Activated CD4-positive, alpha-beta T cell treated with anti-CD3 and anti-CD28 coated beads, Interleukin-10, Interleukin-2, amounts not matched to agents 100 ng/mL and 50 ng/mL, durations not matched to agents 16 hours and 8 hours (primary cell): ENCODE results near the gene CLCNKB.
"Not testable (repeated sequence)": the region's sequence is repeated elsewhere in the genome, so short reads cannot be mapped to it uniquely, and the experiment has no call there.

Experiments
- DNase-seq: peaks from one replicate; pipeline ENCODE4 v3.0.0-alpha.2; 2020

CLCNKB gene

DNA sequence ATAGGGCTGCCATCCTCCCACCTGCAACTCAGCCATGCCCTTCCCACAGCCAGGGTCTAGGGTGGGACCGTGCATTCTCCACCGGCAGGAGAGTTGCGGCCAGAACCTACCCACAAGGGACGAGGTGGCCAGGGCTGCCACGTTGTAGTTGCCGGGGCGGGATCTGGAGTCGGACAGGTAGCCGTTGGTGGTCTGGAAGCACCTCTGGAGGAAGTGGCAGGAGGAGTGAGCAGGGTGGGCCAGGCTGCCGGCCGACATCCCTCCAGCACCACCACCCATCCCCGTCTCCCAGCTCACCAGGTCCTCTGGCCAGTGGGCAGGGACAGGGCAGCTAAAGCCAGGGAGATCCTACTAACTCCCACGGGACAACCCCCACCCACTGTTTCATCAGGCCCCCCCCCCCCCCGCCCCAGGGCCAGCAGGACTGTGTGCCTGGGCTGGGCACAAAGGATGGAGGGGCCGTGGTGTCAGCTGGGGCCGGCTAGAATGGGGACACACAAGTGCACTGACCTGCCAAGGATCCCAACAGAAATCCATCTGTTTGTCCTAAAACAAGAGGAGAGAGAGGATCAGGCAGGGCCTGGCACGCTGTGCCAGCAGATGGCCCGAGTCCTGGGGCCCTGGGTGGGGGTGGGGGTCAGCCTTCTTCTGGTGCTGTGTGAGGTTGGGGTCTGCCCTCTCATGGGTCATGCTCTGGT is 18.6 kb downstream of the CLCNKB start:
- DNase-seq = not testable (repeated sequence)

DNA sequence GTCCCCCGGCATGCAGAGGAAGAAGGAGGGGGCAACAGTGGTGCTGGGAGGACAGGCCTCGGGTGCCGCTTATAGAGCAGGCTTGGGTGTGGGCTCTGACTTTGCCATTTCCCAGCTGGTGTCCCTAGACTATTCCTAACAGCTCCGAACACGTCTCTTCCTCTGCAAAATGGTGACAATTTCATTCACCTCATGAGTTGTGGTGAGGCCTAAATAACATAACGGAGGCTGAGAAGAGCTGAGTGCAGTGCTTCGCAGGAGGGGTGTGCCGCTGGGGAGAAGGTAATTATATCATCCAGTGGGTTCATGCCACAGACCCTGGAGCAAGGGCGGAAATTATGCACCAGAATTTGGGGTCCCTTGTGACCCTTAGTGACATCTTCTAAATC is 19.1 kb downstream of the CLCNKB start:
- DNase-seq = not testable (repeated sequence)

DNA sequence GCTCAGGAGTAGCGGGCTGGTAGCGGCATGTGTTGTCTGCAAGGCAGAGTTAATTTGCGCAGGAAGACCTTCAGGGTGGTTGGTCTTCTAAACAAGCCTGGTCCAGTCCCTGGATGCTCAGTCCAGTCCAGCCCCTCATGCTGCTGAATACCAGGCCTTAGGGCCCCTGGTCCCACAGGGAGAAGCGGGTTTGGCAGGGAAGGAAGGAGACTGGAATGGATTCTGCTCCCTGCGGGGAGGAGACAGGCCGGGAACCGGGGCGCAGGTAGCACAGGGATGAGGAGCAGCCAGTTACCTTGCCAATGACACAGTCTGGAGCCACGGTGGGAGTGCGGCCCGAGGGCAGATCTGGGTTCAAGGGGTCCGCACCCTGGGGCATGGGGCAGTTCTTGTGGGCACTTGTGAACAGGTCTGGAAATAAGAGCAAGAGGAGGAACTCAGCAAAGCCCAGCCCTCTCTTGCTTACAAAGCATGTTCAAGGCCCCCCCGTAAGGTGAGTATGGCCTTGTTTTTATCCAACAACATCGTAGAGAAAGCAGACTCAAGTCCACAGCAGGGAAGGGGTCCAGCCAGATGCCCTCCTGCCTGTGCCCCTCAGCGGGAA is 19.7 kb downstream of the CLCNKB start:
- DNase-seq = no peak

DNA sequence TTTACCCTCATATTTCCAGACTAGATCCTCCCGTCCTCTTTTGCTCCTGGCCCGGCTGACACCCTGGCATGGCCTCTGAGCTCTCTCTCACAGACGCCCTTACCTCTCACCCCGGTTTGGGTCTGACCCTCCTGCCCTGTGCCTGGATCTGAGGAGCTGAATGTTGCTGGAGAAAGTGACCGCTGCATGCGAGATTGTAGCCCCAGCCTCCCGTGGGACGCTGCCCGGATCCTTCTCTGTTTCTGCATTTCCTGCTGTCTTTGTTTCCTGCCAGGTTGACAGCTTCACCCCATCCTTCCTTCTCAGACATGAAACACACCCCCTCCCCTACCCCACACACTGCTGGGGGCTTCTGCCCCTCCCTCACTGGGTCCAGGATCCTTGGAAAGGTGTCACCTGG is 20.3 kb downstream of the CLCNKB start:
- DNase-seq = no peak

DNA sequence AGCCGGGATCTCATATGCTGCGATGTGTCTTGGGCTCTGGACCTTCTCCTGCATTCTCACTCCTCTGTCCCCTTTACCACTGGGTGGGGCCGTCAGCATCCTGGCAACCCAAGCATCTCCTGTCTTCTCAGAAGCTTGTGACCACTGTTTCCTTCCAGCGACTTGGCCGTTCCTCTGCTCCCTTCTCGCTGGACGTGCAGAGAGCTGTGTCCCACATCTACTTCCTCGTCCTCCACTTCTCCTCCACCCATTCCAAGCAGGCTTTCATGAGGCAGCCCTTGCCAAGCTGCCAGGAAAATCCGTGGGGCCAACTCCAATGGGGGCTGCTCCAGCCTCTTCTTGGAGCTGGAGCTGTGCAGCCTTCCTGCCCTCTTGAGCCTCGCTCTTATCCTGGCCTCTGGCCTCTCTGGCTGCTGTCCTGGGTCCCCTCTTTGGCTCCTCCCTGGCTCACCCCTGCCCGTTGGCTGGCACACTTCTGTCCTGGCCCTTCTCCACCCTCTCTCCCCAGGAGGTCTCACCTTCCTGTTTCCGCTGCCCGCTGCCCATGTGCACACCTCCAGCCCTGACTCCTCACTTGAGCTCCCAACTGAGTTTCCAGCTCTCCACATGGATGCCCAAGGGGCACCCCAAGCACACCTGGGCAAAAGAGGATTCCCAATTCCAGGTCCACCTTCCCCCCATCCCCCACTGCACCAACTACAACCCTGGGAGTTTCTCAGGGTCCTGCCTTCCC is 21.1 kb downstream of the CLCNKB start:
- DNase-seq = no peak

DNA sequence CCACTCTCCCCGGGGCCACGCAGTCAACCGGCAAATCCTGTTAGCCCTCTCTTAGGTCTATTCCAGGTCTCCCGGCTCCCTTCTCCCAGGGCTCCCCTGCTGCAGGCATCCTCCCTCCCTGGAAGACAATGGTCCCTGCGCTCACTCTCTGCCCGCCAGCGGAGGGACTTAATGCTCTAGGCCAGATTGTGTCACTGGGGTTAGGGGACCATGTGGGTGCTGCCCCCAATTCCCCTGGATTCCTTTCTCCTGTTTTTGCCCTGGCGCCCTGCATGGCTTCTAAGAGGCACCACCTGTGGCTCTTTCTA is 21.6 kb downstream of the CLCNKB start:
- DNase-seq = no peak

DNA sequence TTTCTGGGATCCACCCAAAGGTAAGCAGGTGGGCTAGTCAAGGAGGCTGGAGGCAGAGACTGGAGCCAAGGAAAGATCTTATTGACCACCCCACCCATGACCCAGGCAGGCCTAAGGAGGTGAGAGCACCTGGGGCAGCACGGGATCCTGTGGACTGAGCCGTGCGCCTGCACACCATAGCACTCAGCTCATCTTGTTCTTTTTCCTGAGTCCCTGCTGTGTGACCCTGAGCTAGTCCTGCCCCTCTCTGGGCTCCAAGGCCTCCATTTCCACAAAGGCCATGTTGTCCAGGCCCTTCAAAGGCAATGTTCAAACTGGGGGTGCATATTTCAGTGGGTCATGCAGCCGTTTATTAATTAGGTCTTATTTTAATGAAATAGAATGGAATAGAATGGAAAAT is 22.7 kb downstream of the CLCNKB start:
- DNase-seq = no peak

DNA sequence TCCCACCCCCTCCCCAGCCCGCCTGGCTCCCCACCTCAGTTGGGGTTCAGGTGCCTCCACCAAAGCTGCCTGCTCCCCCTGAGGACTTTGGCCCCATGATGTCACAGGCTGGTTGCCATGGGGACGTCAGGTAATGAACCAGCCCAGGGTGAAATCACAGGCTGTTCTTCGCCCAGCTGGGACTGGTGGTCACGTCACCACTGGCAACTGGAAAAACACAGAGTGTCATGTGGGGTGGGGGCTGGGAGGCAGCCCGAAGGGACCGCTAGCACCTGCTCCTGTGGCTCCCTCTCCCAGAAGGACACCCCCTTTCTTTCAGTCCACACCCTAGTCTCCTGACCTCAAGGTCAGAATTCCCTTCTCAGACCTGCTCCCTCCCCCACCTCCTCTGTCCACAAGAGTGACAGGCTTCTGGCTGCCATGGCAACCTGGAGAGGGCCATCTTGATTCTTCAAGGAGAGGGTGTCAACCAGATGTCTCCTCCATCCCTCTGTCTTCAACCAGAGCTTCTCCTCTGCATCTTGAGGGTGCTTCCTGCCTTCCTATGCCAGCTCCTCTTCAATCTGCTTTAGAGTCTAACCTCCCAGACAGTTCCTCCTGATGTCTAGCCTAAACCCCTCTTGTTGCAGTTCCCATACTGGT is 23.7 kb downstream of the CLCNKB start:
- no peak for DNase-seq

DNA sequence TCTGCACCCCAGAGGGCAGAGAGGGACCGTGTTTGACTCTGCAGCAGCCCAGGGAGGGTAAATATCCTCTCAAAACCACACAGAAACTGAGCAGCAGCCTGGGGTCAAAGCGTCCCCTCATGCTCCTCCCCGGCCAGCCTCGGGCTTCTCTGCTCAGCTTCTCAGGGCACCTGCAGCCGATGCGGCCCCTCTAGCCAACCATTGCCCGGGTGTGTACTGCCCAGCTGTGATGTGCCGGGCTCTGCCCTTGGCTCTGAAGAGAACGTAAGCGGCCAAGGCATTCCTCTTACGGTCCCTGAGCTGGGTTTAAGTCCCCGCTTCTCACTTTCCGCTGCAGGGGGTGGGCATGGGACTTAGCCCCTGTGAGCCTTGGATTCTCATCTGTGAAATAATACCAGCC is 24.4 kb downstream of the CLCNKB start:
- DNase-seq = no peak

DNA sequence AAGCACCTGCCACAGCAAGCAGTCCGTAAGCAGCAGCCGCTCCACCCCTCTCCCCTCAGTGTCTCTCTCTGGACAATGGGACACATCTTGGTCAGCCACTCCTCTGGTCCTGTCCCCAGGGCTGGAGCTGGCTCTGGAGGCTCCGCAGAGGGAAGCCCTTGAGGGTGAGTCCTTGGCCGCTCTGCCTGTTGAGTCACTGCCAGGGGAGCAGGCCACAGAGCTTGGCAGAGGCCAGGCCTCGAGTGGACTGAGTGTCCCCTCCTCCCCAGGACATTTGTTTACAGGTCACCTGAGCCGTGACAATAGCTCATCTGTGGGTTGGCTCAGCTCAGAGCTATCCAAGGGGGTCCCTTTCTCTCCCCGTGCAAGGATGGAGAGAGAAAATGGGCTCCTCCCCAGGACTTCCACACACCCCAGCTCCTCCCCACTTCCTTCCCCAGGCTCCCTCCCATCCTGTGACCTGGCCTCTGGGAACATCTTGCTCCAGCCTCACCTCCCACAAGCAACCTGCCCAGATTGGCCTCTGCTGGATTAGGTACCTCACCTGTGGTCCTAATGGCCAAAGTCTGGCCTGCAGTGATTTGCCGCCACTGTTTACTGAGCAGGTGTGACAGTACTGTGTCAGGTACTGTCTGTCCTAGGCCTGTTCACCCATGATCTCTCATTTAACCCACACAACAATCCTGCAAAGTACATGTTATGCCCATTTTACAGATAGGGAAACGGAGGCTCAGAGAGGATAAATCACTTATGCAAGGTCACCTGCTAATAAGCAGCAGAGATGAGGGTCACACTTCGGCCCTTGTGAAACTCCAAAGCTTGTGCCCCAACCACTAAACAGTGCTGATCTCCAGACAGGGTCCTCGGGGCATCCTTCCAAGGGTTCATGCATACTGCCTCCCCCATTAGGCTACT is 25.0 kb downstream of the CLCNKB start:
- DNase-seq = no peak

DNA sequence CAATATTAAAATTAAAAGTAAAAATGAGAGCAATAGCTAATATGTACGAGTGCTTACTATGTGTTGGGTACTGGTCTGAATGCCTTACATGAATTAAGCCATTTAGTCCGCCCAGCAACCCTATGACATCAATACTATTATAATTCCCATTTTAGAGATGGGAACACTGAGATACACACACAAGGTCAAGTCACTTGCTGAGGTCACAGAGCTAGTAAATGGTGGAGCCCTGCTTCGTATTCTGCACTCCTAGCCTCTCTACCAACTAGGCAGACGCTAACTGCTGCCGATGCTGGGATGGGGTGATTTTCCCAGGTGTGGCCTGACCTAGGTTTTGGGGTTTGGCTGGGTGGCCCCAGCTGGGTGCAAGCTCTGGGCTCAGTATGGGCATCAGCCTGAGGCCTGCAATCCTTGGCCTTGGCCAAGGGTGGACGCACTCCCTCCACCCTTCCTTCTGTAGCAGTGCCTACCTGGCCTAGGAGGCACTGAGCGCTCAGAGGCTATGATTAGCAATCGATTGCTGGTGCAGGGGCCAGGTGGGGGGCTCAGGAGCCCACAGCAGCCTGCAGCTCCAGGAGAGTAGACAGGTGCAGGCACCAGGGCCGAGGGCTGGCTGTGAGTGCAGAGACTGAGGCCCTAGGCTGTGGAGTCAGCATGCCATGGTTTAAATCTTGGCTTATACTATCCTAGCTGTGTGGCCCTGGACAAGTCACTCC is 27.2 kb downstream of the CLCNKB start:
- DNase-seq = no peak

DNA sequence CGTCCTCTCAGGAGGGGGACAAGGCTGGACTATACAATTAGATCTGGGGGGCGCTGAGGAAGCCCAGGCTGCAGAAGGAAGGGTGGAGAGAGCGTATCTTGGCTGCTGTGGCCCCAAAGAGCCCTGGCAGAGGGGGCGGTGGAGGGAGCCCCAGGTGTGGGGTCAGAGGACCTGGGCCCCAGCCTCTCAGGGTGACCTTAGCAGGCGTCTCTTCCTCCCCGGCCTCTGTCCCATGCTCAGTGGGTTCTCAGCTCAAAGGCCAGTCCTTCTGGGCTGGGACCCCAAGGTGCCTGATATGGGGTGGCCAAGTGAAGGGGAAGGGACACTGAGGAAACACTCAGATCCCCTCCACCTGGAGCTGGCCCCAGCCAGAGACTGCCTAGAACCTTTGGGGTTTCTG is 28.0 kb downstream of the CLCNKB start:
- no peak for DNase-seq

DNA sequence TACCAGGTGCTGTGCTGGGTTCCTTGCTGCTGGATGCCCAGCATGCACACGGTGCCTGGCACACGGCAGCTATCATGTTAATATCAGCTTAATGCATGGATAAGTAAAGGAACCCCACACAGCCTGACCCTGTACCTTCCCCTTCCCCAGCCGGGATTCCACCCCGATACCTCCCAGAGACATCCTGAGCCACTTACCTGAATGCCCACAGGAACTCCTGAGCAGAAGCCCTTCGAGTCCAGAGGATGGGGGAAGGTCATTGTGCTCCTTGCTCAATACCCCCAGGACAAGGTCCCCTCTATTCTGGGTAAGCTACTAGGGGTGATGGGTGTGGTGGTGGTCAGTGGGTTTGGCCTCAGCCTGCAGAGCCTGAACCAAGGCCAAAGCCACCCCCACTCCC is 28.5 kb downstream of the CLCNKB start:
- DNase-seq = no peak

DNA sequence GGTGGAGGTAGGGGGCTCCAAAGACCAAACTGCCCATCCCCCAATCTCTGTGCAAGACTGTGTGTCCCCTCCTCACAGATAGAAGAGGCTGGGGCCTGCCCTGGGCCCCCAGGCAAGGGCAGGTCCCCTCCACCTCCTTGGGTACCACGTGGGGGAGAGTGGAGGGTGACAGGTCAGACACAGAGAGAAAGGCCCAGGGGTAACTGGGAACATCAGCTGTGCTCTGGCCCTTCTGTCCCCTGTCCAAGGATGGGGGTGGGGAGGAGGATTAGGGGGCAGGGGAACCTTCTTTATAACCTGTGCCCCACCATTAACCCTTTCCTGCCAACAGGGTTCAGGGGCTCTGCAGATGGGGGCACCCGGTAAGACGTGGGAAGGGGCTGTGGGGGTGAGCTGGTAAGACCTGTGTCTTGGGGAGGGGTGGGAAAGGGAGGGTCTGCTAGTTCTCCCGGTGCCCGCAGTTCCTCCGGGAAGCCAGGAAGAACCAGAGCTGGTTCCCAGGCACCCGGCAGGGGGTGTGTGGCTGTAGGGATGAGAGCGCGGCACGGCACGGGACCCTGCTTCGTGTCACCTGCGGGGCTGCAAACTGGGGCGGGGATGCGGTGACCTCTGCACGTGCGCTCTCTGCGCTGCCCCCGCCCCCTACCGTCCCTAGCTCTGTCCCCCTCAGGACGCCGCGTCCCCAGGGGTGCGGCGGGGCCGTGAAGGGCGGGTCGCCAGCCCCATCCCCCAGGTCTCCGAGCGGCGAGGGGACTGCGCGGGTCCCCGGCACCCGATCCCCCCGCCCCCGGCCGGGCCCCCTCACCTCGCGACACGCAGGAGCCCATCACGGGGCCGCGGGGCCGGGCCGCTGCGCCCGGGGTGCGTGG is 29.3 kb downstream of the CLCNKB start:
- no peak for DNase-seq

DNA sequence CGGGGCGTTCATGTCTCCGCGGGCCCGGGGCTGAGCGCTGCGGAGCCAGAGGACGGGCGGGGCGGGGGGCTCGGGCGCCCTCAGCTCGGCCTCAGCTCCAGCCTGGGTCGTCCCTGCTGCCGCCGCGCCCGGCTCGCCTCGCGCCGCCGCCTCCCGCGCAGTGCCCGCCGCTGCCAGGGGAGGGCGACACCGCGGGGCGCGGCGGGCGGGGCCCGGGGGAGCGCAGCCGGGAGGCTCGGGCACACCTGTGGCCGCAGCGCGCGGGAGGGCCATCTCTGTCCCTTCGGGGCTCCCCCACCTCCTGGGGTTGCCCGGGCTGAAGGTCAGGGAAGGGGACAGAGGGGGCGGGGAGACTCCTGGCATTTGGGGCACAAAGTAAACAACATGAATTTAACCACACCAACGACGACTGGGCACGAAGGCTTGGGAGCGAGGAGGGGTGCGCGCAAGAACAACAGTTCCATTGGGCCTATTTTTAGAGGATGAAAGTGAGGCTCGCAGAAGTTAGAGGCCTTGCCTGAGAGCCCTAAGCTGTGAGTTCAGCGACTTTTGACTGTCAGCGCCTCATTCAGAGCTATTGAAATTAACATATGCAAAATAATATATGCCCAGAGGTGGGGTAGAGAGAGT is 30.0 kb downstream of the CLCNKB start, which contains the start of gene FAM131C:
Gene FAM131C, minus strand, starts transcription at position 162 of the 630 bp plus-strand sequence. CDS start 209 bp downstream, outside the sequence.
- DNase-seq = peak; percentile 44

DNA sequence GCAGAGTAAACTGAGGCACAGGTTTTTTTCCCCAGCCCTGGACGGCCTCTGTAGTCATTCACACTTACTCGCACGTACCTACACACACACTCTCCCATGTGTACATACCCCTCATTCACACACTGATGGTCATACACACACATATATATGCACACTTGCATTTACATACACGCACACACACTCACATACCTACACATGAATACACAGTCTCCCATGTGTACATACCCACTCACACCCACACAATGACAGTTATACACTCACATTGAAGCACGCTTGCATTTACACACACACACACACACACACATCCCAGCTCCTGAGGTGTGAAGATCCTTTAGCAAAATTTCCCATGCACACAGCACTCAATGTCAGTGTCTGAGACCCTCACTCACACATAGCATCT is 30.6 kb downstream of the CLCNKB start:
- no peak for DNase-seq

DNA sequence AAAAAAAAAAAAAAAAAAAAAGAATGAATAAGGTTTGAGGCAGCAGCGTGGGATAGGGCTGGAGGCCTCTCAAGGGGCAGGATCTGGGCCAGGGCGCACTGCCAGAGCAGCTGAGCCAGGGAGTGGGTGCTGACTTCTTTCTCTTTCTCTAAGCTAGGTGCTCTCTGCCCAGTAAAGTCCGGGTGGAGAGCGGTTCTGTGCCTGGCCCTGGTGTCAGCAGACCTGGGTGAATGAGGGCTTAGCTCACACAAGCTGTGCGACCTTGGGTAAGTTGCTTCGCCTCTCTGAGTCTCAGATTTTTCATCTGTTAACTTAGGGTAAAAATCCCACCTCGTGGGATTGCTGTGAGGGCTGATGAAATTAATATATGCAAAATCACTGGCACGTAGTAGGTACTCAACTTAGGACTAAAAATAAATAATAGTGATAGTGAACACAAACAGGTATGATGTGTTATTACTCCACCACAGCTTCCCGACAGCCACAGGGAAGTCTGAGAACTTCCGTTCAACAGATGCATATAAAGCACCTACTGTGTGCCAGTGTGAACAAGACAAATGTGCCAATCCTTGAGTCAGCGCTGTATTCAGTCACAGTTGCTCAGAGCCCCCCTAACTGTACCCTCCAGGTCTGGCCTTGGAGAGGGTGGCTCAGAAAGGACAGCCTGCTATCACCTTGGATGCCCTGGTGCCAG is 31.9 kb downstream of the CLCNKB start:
- DNase-seq = no peak

DNA sequence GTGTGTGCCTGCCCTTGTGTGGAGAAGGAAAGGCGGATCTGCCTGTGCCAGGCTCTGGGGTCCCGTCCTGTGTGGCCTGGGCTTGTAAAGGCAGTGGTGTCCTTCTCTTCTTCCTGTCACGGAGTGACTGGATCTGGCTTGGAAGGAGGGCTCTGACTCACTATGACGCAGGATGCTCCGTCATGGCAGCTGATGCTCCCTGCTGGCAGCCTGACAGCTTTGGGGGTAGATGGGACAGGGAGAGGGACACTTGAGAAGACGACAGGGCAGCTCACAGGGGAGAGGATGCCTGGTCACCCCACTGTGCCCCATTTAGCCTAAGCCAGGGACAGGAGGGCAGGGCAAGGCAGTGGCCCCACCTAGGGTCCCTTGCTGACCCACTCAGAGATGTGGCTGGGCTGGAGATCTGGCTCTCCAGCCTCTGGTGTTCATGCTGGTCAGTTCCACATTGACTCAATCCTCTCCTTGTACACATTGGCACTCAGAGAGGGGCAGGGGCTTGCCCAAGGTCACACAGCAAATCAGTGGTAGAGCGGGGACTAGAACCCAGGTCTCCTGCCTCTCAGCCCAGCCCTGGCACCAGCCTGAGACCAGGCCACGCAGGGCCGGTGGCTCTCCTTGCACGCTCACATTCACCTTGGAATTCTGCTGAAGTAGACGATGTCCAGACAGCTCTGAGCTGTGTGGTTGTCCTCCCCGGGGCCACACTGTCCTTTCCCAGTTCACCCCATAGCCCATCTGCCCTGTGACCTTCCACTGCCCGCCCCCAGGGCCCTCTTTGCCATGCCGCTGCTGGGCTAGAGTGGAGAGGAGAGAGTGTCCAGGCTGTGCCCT is 32.7 kb downstream of the CLCNKB start:
- DNase-seq = no peak

DNA sequence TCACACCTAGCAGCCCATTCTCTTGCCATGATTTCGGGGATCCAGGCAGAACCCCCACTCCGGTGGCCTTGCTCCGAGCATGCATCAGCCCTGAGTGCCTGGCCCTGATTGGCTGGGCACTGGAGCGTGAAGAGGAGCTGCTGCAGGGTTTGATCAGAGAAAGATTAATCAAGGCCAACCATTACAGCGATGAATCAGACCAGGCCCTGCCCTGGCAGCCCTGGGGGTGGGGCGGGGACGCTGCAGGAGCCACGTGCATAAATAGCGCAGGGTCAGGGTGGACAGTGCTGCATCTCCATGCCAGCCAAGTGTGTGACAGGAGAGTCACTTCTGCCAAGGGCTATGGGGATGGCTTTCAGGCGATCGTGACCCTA is 33.3 kb downstream of the CLCNKB start:
- DNase-seq = no peak
